A549 (cell line): ENCODE data around the gene PAX4. TPM values are rescaled to one million over a fixed set of nuclear protein-coding genes. Genes with fewer than 3 reads are reported as not detected.

Experiments used
- ATAC-seq, 2 experiments: fragments of 200-7000 bp in 1 of 2; fragments of >200 bp in 1 of 2; cut with Nextera tagmentation in 1 of 2; cut with Tn5 transposase in 1 of 2; 3 replicates each; pipeline versions ENCODE4 v1.8.0 to v1.9.1; 2018 to 2020; ENCODE audit warnings: mild to moderate bottlenecking in 1 of 2, moderate library complexity in 1 of 2
- CTCF ChIA-PET: fragments of 300-600 bp; sonication (Branson Sonifier 250); formaldehyde crosslinking; extraction: SDS; loops from one replicate; lab custom pipeline; 2021; ENCODE audit warnings: antibody characterized with exemption, inconsistent platforms; lab: Yijun Ruan, JAX
- POLR2A ChIA-PET: fragments of 350-600 bp; formaldehyde crosslinking; extraction: SDS; loops from one replicate; lab custom pipeline; 2021; ENCODE audit warnings: antibody characterized with exemption, inconsistent platforms; lab: Yijun Ruan, JAX
- DNase-seq, 2 experiments: peaks; one replicate each; pipeline versions ENCODE4 v3.0.0 to v3.0.0-alpha.2; 2011 to 2016; ENCODE audit warnings: low read depth in 1 of 2, low spot score in 1 of 2
- FAIRE-seq: peaks from 2 replicates; lab custom pipeline; 2011; peaks lifted over from hg19 to GRCh38; lab: Jason Lieb, UNC
- H3K27ac ChIP-seq, 2 experiments: fragments of >200 bp; sonication (Bioruptor Twin); formaldehyde crosslinking; 3 replicates each; pipeline ENCODE4 v1.5.1; 2016 to 2017
- H3K4me1 ChIP-seq: fragments of >200 bp; sonication (Bioruptor Twin); formaldehyde crosslinking; 3 replicates; pipeline ENCODE4 v1.6.1; 2016
- H3K4me2 ChIP-seq: fragments of >200 bp; sonication (Bioruptor Twin); formaldehyde crosslinking; 3 replicates; pipeline ENCODE4 v1.6.1; 2016
- H3K4me3 ChIP-seq: fragments of >200 bp; sonication (Bioruptor Twin); formaldehyde crosslinking; 3 replicates; pipeline ENCODE4 v1.5.1; 2016
- H3K9me3 ChIP-seq: fragments of >200 bp; sonication (Bioruptor Twin); formaldehyde crosslinking; 3 replicates; pipeline ENCODE4 v1.6.1; 2016
- BCL3 ChIP-seq: fragments of >200 bp; sonication (Bioruptor Twin); formaldehyde crosslinking; IDR thresholded peaks from 3 replicates; pipeline ENCODE4 v1.6.1; 2016
- CBX2 ChIP-seq: fragments of 200-600 bp; sonication (generic); IDR thresholded peaks from 2 replicates; pipeline ENCODE4 v1.6.1; 2016; ENCODE audit warnings: low read depth, mild to moderate bottlenecking, borderline replicate concordance
- CEBPB ChIP-seq, 2 experiments: fragments of >200 bp in 1 of 2; sonication (Bioruptor Twin) in 1 of 2; formaldehyde crosslinking in 1 of 2; IDR thresholded peaks; 2 replicates each; pipeline ENCODE4 v1.6.1; 2012 to 2016
- CHD4 ChIP-seq: fragments of 200-600 bp; sonication (generic); IDR thresholded peaks from 2 replicates; pipeline ENCODE4 v1.6.1; 2016; ENCODE audit warnings: antibody characterized with exemption, mild to moderate bottlenecking, borderline replicate concordance
- EHF ChIP-seq: fragments of 250-450 bp; sonication (Bioruptor Pico); IDR thresholded peaks from 2 replicates; pipeline ENCODE4 v1.5.0; 2020; ENCODE audit warnings: mild to moderate bottlenecking
- ESRRA ChIP-seq: fragments of 150-350 bp; IDR thresholded peaks from 2 replicates; pipeline ENCODE4 v1.6.1; 2014; ENCODE audit warnings: mild to moderate bottlenecking, low read length, borderline replicate concordance
- FOSL2 ChIP-seq, 2 experiments: fragments of 450-650 bp in 1 of 2; fragments of >200 bp in 1 of 2; sonication (Bioruptor Twin) in 1 of 2; formaldehyde crosslinking; IDR thresholded peaks; 2 replicates each; pipeline versions ENCODE4 v1.5.0 to v1.6.1; 2016 to 2020; ENCODE audit warnings: mild to moderate bottlenecking in 1 of 2, moderate library complexity in 1 of 2
- HOXA7 ChIP-seq: fragments of 250-450 bp; sonication (Bioruptor Pico); IDR thresholded peaks from 2 replicates; pipeline ENCODE4 v1.5.0; 2020; ENCODE audit warnings: mild to moderate bottlenecking, moderate library complexity
- HOXB13 ChIP-seq: fragments of 250-450 bp; sonication (Bioruptor Pico); IDR thresholded peaks from 2 replicates; pipeline ENCODE4 v1.5.0; 2020; ENCODE audit warnings: low read depth, mild to moderate bottlenecking, moderate library complexity
- KDM5A ChIP-seq: fragments of 200-600 bp; sonication (generic); IDR thresholded peaks from 2 replicates; pipeline ENCODE4 v1.6.1; 2016; ENCODE audit warnings: antibody characterized with exemption, mild to moderate bottlenecking
- MAX ChIP-seq: IDR thresholded peaks from 2 replicates; pipeline ENCODE4 v1.6.1; 2012
- NPAS2 ChIP-seq: fragments of 250-450 bp; sonication (Bioruptor Pico); IDR thresholded peaks from 2 replicates; pipeline ENCODE4 v1.8.0; 2022; ENCODE audit warnings: mild to moderate bottlenecking, moderate library complexity, borderline replicate concordance
- RARB ChIP-seq: fragments of 250-450 bp; sonication (Bioruptor Pico); IDR thresholded peaks from 2 replicates; pipeline ENCODE4 v1.8.0; 2021; ENCODE audit warnings: mild to moderate bottlenecking, moderate library complexity
- REST ChIP-seq: fragments of 200-600 bp; sonication (generic); IDR thresholded peaks from 2 replicates; pipeline ENCODE4 v1.6.1; 2016; ENCODE audit warnings: antibody characterized with exemption, mild to moderate bottlenecking, moderate library complexity
- TP53 ChIP-seq: fragments of 250-450 bp; sonication (Bioruptor Pico); IDR thresholded peaks from 2 replicates; pipeline ENCODE4 v1.5.0; 2021; ENCODE audit warnings: mild to moderate bottlenecking, moderate library complexity
- ZNF302 ChIP-seq: fragments of 250-450 bp; sonication (Bioruptor Pico); IDR thresholded peaks from 2 replicates; pipeline ENCODE4 v1.9.0; 2021; ENCODE audit warnings: inconsistent platforms, mild to moderate bottlenecking, moderate library complexity
- ZSCAN20 ChIP-seq: fragments of 250-450 bp; sonication (Bioruptor Pico); IDR thresholded peaks from 2 replicates; pipeline ENCODE4 v1.8.0; 2022; ENCODE audit warnings: mild to moderate bottlenecking, moderate library complexity
- WGBS: methylation state at CpG from one replicate; pipeline ENCODE4 v1.1.6; 2017; ENCODE audit errors: missing lambda C conversion rate; 5-methylcytosine and 5-hydroxymethylcytosine counted together
- polyA plus RNA-seq, 4 experiments: library from polyadenylated mRNA; depleted of rRNA in 3 of 4; stranded (reverse); fragments of >200 nt; fragmentation: RNase III in 1 of 4; extraction: RNeasy Plus Mini Kit Qiagen cat#74134 plus additional on column Dnase treatment in 1 of 4; gene quantifications; 2 replicates in 3 of 4; 3 replicates in 1 of 4; pipeline ENCODE4 v1.2.3, GENCODE V29; 2011 to 2017

PAX4 gene
- polyA plus RNA-seq, 2 of the 4 experiments (the other 2 are of a cell fraction), result not detected

- WGBS, result 94% methylated on average over 6 of the region's 14 CpGs
- POLR2A ChIA-PET, result no interaction called here
- Histone ChIP-seq H3K4me3 (no peak overlapping the region), H3K4me2 (no peak overlapping the region)
- no peak for FAIRE-seq
- TF ChIP-seq EHF (CRISPR knock-in tag) (no peak), ESRRA (no peak)
- TF ChIP-seq, all 56 proteins: peak for 0
- DNase-seq, result no peak
- Histone ChIP-seq H3K4me1 (peaks cover 12% of the 10 kb centered on the region), H3K27ac (no peak overlapping the region), H3K9me3 (no peaks in the 10 kb centered on the region)
- CTCF ChIA-PET, result interaction anchor here (1.3 to 1.8 kb wide), 2 partner anchors 235 to 627 kb away, joined by 5 to 8 read pairs; no protein-coding TSS in a partner anchor
- no peak for ATAC-seq
These were observed 35.6 kb downstream of the PAX4 start for GRCh38 chr7:127582361-127582760.

GRCh38 chr7:127581716-127582115 lies 36.2 kb downstream of the PAX4 start:
- TF ChIP-seq CHD4 (no peak), HOXB13 (CRISPR knock-in tag) (no peak), KDM5A (no peak), ZNF302 (CRISPR knock-in tag) (no peak)
- Histone ChIP-seq H3K4me3 (no peak overlapping the region), H3K9me3 (no peaks in the 10 kb centered on the region), H3K4me2 (no peak overlapping the region), H3K4me1 (peaks cover 12% of the 10 kb centered on the region), H3K27ac (no peak overlapping the region)
- ChIA-PET POLR2A (no interaction called here), CTCF (interaction anchor here (1.2 to 1.8 kb wide), 2 partner anchors 126 to 628 kb away, joined by 3 to 8 read pairs; no protein-coding TSS in a partner anchor)
- WGBS, result 100% methylated on average over 1 of the region's 1 CpG
- FAIRE-seq (no peak), DNase-seq (no peak), ATAC-seq (no peak)

GRCh38 chr7:127580612-127581011 lies 37.3 kb downstream of the PAX4 start:
- ATAC-seq (no peak), DNase-seq (no peak), FAIRE-seq (no peak)
- H3K27ac ChIP-seq, result no peak overlapping the region
- no peaks in the 10 kb centered on the region for H3K9me3 ChIP-seq
- ChIA-PET CTCF (interaction anchor here (1.2 kb wide), 1 partner anchor 127 kb away, joined by 3 read pairs; no protein-coding TSS in a partner anchor), POLR2A (no interaction called here)
- H3K4me3 ChIP-seq, result no peak overlapping the region
- TF ChIP-seq ZNF302 (CRISPR knock-in tag) (no peak), NPAS2 (CRISPR knock-in tag) (no peak), FOSL2 (IDR thresholded peaks at IDR 0.05) (no peak), FOSL2 (CRISPR knock-in tag; IDR thresholded peaks at IDR 0.05) (no peak), REST (no peak), CEBPB (IDR thresholded peaks at IDR 0.05) (no peak), MAX (no peak), CBX2 (no peak), EHF (CRISPR knock-in tag) (no peak), HOXA7 (CRISPR knock-in tag) (no peak), ZSCAN20 (CRISPR knock-in tag) (no peak), TP53 (CRISPR knock-in tag) (no peak), BCL3 (no peak), RARB (CRISPR knock-in tag) (no peak), CHD4 (no peak)
- H3K4me1 ChIP-seq, result peaks cover 12% of the 10 kb centered on the region
- no peak overlapping the region for H3K4me2 ChIP-seq
